ENCODE measurements around the gene POLR2E.

The POLR2E gene

GRCh38 chr19:1094978-1095701, at the start of gene POLR2E:
Gene POLR2E, minus strand, starts transcription at chr19:1095375. Its CDS starts 60 bp downstream, at chr19:1095315.
- in situ Hi-C loops (cut with HindIII; ENCODE audit: low pct_ligation_motif_present, low sequenced_read_pairs): no loop called here

GRCh38 chr19:1144741-1145140, 49.6 kb upstream of the POLR2E start:
- no peaks in the 10 kb centered on the region for H3K27me3 ChIP-seq (replicated peaks)
- TF ChIP-seq CTCF (IDR thresholded peaks at IDR 0.05; ENCODE audit: low read depth, low read length, missing control alignments): no peak
- peaks cover 32% of the 10 kb centered on the region for H3K36me3 ChIP-seq (replicated peaks)
- H3K4me3 ChIP-seq (ENCODE audit: low read depth, low read length): no peak overlapping the region
- in situ Hi-C loops (cut with HindIII; ENCODE audit: low pct_ligation_motif_present, low sequenced_read_pairs): no loop called here
- no peak for DNase-seq
- no peak overlapping the region for H3K27ac ChIP-seq

More at GRCh38 chr19:1094978-1095701, at the start of gene POLR2E:
- no peaks in the 10 kb centered on the region for H3K27me3 ChIP-seq (replicated peaks)
- H3K4me3 ChIP-seq (ENCODE audit: low read depth, low read length): peak within 1 kb of the TSS; percentile 87
- peak; percentile 96 for DNase-seq
- peaks cover 24% of the 10 kb centered on the region for H3K36me3 ChIP-seq (replicated peaks)
- H3K27ac ChIP-seq: peak within 1 kb of the TSS; percentile 43
- no peak for TF ChIP-seq CTCF (IDR thresholded peaks at IDR 0.05; ENCODE audit: low read depth, low read length, missing control alignments)

GRCh38 chr19:1143828-1144399, 48.7 kb upstream of the POLR2E start:
- peaks cover 28% of the 10 kb centered on the region for H3K36me3 ChIP-seq (replicated peaks)
- no peak overlapping the region for H3K27ac ChIP-seq
- no peaks in the 10 kb centered on the region for H3K27me3 ChIP-seq (replicated peaks)
- H3K4me3 ChIP-seq (ENCODE audit: low read depth, low read length): no peak overlapping the region
- TF ChIP-seq CTCF (IDR thresholded peaks at IDR 0.05; ENCODE audit: low read depth, low read length, missing control alignments): no peak
- no peak for DNase-seq
- in situ Hi-C loops (cut with HindIII; ENCODE audit: low pct_ligation_motif_present, low sequenced_read_pairs): no loop called here

GRCh38 chr19:1141944-1142343, 46.8 kb upstream of the POLR2E start:
- Histone ChIP-seq H3K36me3 (replicated peaks) (peaks cover 25% of the 10 kb centered on the region), H3K4me3 (ENCODE audit: low read depth, low read length) (no peak overlapping the region), H3K27me3 (replicated peaks) (no peaks in the 10 kb centered on the region), H3K27ac (no peak overlapping the region)
- no peak for TF ChIP-seq CTCF (IDR thresholded peaks at IDR 0.05; ENCODE audit: low read depth, low read length, missing control alignments)
- in situ Hi-C loops (cut with HindIII; ENCODE audit: low pct_ligation_motif_present, low sequenced_read_pairs): no loop called here
- no peak for DNase-seq

GRCh38 chr19:1140272-1141027, 45.3 kb upstream of the POLR2E start:
- H3K27ac ChIP-seq: no peak overlapping the region
- no peaks in the 10 kb centered on the region for H3K27me3 ChIP-seq (replicated peaks)
- no peak overlapping the region for H3K4me3 ChIP-seq (ENCODE audit: low read depth, low read length)
- in situ Hi-C loops (cut with HindIII; ENCODE audit: low pct_ligation_motif_present, low sequenced_read_pairs): no loop called here
- H3K36me3 ChIP-seq (replicated peaks): peaks cover 16% of the 10 kb centered on the region
- TF ChIP-seq CTCF (IDR thresholded peaks at IDR 0.05; ENCODE audit: low read depth, low read length, missing control alignments): no peak
- no peak for DNase-seq
